Panc1 (cell line): ENCODE measurements around the gene PLBD2. TPM values are rescaled to one million over a fixed set of nuclear protein-coding genes. Genes with fewer than 3 reads are reported as not detected.
"Not testable (repeated sequence)": the region's sequence is repeated elsewhere in the genome, so short reads cannot be mapped to it uniquely, and the experiment has no call there.

Experiments used
- ATAC-seq: fragments of 200-7000 bp; cut with Tn5 transposase; 2 replicates; pipeline ENCODE4 v1.9.1; 2020; ENCODE audit warnings: mild to moderate bottlenecking, moderate library complexity
- BruUV-seq: library from RNA; stranded (reverse); fragments of 400-500 nt; replicated peaks from 2 replicates; lab custom pipeline; 2021; lab: Mats Ljungman, UMichigan
- CTCF ChIA-PET: fragments of 300-600 bp; sonication (Branson Sonifier 250); formaldehyde crosslinking; loops from one replicate; lab custom pipeline; 2022; ENCODE audit warnings: antibody characterized with exemption; lab: Charles Lee
- POLR2A ChIA-PET: fragments of 300-600 bp; sonication (Branson Sonifier 250); formaldehyde crosslinking; loops from one replicate; lab custom pipeline; 2022; ENCODE audit warnings: antibody characterized with exemption; lab: Charles Lee
- DNase-seq: peaks from one replicate; pipeline ENCODE4 v3.0.0-alpha.2; 2010; ENCODE audit warnings: low read depth, low spot score
- H3K27ac ChIP-seq: 2 replicates; pipeline ENCODE4 v1.5.1; 2011; ENCODE audit warnings: mild to moderate bottlenecking, low read length, inconsistent platforms
- H3K27me3 ChIP-seq: fragments of 200-500 bp; sonication (Bioruptor generic); 2 replicates; pipeline ENCODE4 v1.6.0; 2014; ENCODE audit warnings: low read length, inconsistent platforms; ENCODE audit not compliant: control insufficient read depth, insufficient read depth
- H3K36me3 ChIP-seq: fragments of 200-500 bp; sonication (Bioruptor generic); 2 replicates; pipeline ENCODE4 v1.5.1; 2014; ENCODE audit warnings: inconsistent platforms, mild to moderate bottlenecking, low read length, moderate library complexity; ENCODE audit not compliant: control insufficient read depth, insufficient read depth
- H3K4me1 ChIP-seq: 2 replicates; pipeline ENCODE4 v1.5.1; 2011; ENCODE audit warnings: inconsistent platforms, mild to moderate bottlenecking, low read length, moderate library complexity; ENCODE audit not compliant: control insufficient read depth, insufficient read depth
- H3K4me3 ChIP-seq, 2 experiments: 2 replicates each; pipeline ENCODE4 v1.5.1; 2011 to 2012; ENCODE audit warnings: low read depth in 2 of 2, low read length in 2 of 2, mild to moderate bottlenecking in 2 of 2, inconsistent platforms in 1 of 2, moderate library complexity in 1 of 2
- H3K9me3 ChIP-seq: fragments of 200-500 bp; sonication (Bioruptor generic); 2 replicates; pipeline ENCODE4 v1.5.1; 2014; ENCODE audit warnings: low read depth, mild to moderate bottlenecking, inconsistent platforms, low read length, moderate library complexity; ENCODE audit not compliant: control insufficient read depth, insufficient read depth
- CTCF ChIP-seq: fragments of 450-650 bp; IDR thresholded peaks from 2 replicates; pipeline ENCODE4 v1.5.1; 2017; ENCODE audit warnings: mild to moderate bottlenecking
- POLR2AphosphoS5 ChIP-seq: IDR thresholded peaks from 2 replicates; pipeline ENCODE4 v1.6.1; 2012; ENCODE audit warnings: mild to moderate bottlenecking, low read depth, low read length, moderate library complexity
- SIN3A ChIP-seq: IDR thresholded peaks from 2 replicates; pipeline ENCODE4 v1.6.1; 2012; ENCODE audit warnings: low read depth, mild to moderate bottlenecking, low read length, moderate library complexity, borderline replicate concordance; ENCODE audit not compliant: insufficient read depth
- TCF7L2 ChIP-seq: IDR thresholded peaks from 2 replicates; pipeline ENCODE4 v1.6.1; 2011; ENCODE audit warnings: mild to moderate bottlenecking, low read depth, low read length, inconsistent platforms
- in situ Hi-C: cut with HindIII; loops from 2 replicates; pipeline ENCODE4 v1.10.0; 2016; ENCODE audit warnings: low sequenced_read_pairs, low pct_unique_long_range_greater_than_20kb
- intact Hi-C: fragments of 100-400 bp; cut with micrococcal nuclease; formaldehyde crosslinking; loops from one replicate; pipeline ENCODE4 v1.10.0; 2022; ENCODE audit not compliant: unreplicated experiment
- total RNA-seq: library from RNA; stranded (reverse); gene quantifications from one replicate; pipeline ENCODE4 v1.2.1, GENCODE V29; 2021; ENCODE audit not compliant: unreplicated experiment
- TF ChIP-seq, protein P1 (sequence below), 2 experiments: IDR thresholded peaks; 2 replicates each; pipeline ENCODE4 v1.6.1; 2011 to 2012; ENCODE audit warnings: low read depth in 2 of 2, control low read depth in 1 of 2, low read length in 1 of 2, mild to moderate bottlenecking in 1 of 2, moderate library complexity in 1 of 2; ENCODE audit not compliant: insufficient read depth in 1 of 2

PLBD2 gene
- total RNA-seq, 1 experiment from 2014 or later = 69.7 TPM

GRCh38 chr12:113348849-113349536, 9.4 kb upstream of the PLBD2 start:
- Histone ChIP-seq H3K4me1 (no peaks in the 10 kb centered on the region), H3K36me3 (no peaks in the 10 kb centered on the region), H3K27me3 (no peaks in the 10 kb centered on the region), H3K9me3 (no peaks in the 10 kb centered on the region), H3K27ac (no peak overlapping the region), H3K4me3 (no peak overlapping the region)
- TF ChIP-seq CTCF = no peak
- TF ChIP-seq POLR2AphosphoS5 = no peak
- TF ChIP-seq TCF7L2 = no peak
- TF ChIP-seq, protein P1, sequence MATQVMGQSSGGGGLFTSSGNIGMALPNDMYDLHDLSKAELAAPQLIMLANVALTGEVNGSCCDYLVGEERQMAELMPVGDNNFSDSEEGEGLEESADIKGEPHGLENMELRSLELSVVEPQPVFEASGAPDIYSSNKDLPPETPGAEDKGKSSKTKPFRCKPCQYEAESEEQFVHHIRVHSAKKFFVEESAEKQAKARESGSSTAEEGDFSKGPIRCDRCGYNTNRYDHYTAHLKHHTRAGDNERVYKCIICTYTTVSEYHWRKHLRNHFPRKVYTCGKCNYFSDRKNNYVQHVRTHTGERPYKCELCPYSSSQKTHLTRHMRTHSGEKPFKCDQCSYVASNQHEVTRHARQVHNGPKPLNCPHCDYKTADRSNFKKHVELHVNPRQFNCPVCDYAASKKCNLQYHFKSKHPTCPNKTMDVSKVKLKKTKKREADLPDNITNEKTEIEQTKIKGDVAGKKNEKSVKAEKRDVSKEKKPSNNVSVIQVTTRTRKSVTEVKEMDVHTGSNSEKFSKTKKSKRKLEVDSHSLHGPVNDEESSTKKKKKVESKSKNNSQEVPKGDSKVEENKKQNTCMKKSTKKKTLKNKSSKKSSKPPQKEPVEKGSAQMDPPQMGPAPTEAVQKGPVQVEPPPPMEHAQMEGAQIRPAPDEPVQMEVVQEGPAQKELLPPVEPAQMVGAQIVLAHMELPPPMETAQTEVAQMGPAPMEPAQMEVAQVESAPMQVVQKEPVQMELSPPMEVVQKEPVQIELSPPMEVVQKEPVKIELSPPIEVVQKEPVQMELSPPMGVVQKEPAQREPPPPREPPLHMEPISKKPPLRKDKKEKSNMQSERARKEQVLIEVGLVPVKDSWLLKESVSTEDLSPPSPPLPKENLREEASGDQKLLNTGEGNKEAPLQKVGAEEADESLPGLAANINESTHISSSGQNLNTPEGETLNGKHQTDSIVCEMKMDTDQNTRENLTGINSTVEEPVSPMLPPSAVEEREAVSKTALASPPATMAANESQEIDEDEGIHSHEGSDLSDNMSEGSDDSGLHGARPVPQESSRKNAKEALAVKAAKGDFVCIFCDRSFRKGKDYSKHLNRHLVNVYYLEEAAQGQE (IDR thresholded peaks at IDR 0.05; ENCODE audit: insufficient read depth in 1 of 2, low read depth in 2 of 2, low read length in 1 of 2) = no peak
- TF ChIP-seq SIN3A = no peak
- in situ Hi-C loops = no loop called here
- CTCF ChIA-PET = no interaction called here
- ATAC-seq (no peak), DNase-seq (no peak)
- no TSS peak for BruUV-seq
- POLR2A ChIA-PET = no interaction called here
- intact Hi-C loops = no loop called here

DNA sequence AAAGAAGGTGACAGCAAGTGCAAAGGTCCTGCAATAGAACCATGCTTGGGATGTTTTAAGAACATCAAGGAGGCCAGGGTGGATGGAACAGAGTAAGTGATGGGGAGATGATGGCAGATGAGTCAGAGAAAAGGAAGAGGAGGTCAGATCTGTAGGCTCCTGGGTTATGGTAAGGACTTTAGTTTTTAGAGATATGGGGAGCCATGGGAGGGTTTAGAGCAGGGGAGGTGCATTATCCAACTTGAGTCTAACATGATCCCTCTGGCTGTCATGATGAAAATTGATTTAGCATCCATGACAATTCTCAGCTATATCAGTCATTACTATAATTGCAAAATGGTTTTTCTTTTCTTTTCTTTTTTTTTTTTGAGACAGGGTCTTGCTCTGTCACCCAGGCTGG, 7.3 kb upstream of the PLBD2 start:
- Histone ChIP-seq H3K4me3 (no peak overlapping the region), H3K27me3 (no peaks in the 10 kb centered on the region), H3K4me1 (no peaks in the 10 kb centered on the region), H3K27ac (no peak overlapping the region), H3K9me3 (no peaks in the 10 kb centered on the region), H3K36me3 (no peaks in the 10 kb centered on the region)
- no peak for TF ChIP-seq SIN3A
- TF ChIP-seq CTCF = no peak
- TF ChIP-seq POLR2AphosphoS5 = no peak
- TF ChIP-seq, protein P1 (IDR thresholded peaks at IDR 0.05; ENCODE audit: insufficient read depth in 1 of 2, low read depth in 2 of 2, low read length in 1 of 2) = no peak
- no peak for TF ChIP-seq TCF7L2
- DNase-seq (no peak), ATAC-seq (no peak)
- POLR2A ChIA-PET = interaction anchor here (0.6 kb wide), 1 partner anchor 14 kb away, joined by 7 read pairs; no protein-coding TSS in a partner anchor
- intact Hi-C loops (no loop called here), in situ Hi-C loops (no loop called here)
- CTCF ChIA-PET = no interaction called here
- no TSS peak for BruUV-seq

DNA sequence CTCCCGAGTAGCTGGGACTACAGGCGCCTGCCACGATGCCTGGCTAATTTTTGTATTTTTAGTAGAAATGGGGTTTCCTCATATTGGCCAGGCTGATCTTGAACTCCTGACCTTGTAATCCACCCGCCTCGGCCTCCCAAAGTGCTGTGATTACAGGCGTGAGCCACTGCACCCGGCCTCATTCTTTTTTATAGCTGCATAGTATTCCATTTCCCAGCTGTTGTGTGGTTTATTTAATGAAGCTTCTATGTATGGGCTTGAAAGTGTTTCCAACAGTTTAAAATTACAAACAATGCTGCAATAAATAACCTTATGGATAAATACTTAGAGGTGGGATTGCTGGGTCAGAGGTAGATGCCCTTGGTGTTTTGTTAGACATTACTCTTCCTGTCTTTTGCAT, 4.2 kb upstream of the PLBD2 start:
- intact Hi-C loops, H3K4me1 ChIP-seq, DNase-seq, H3K27me3 ChIP-seq, H3K9me3 ChIP-seq, H3K4me3 ChIP-seq, BruUV-seq, POLR2A ChIA-PET, H3K36me3 ChIP-seq, H3K27ac ChIP-seq, ATAC-seq, in situ Hi-C loops: not testable (repeated sequence)
- CTCF ChIA-PET = interaction anchor here (0.6 kb wide), 1 partner anchor 499 kb away, joined by 3 read pairs; no protein-coding TSS in a partner anchor
